ENCODE data around the gene NFXL1.

DNA sequence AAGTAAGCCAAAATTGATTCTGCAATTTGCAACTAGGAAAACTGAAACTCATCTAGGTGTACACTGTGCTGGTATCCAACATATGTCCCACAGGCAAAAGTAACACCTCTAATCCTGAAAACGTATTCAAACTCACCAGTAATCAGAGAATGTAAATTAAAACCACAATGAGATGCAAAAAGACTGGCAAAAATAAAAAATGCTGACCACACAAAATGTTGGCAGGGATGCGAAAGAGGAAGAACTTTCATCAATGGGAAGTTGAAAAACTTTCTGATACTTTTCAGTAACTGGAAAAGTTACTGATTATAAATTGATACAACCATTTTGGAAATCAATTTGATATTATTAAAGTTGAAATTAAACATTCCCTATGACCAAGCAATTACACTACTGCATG lies 56.4 kb downstream of the NFXL1 start:
- no peak for TF ChIP-seq CTCF (conservative IDR thresholded peaks at IDR 0.05 in 1 of 2, IDR thresholded peaks at IDR 0.05 in 1 of 2; ENCODE audit: low read depth in 1 of 2, low read length in 2 of 2)
- TF ChIP-seq EZH2 (IDR thresholded peaks at IDR 0.05; ENCODE audit: low read length, missing control alignments), result no peak
